Thyroid gland (tissue), 4 donors: ENCODE results near the gene GCC2. TPM values are rescaled to one million over a fixed set of nuclear protein-coding genes. Genes with fewer than 3 reads are reported as not detected.
A peak's percentile ranks its signal among the peaks of the same experiment; 100 is the strongest.

ENCODE experiments used
- DNase-seq, 2 donors: peaks; one replicate each; pipeline ENCODE4 v3.0.0-alpha.2; 2019
- H3K27ac ChIP-seq, 3 donors: fragments of 200-600 bp; sonication (generic); 1 replicate in 2 of 3; 2 replicates in 1 of 3; pipeline ENCODE4 v1.5.1; 2016 to 2019; ENCODE audit warnings: mild to moderate bottlenecking in 1 of 3, moderate library complexity in 1 of 3
- H3K27me3 ChIP-seq: fragments of 200-600 bp; sonication (generic); one replicate; pipeline ENCODE4 v1.5.1; 2019
- H3K36me3 ChIP-seq, 2 donors: fragments of 200-600 bp; sonication (generic); one replicate each; pipeline ENCODE4 v1.5.1; 2016 to 2019
- H3K4me1 ChIP-seq, 2 donors: fragments of 200-600 bp; sonication (generic); one replicate each; pipeline ENCODE4 v1.5.1; 2017 to 2019
- H3K4me3 ChIP-seq, 3 donors: fragments of 200-600 bp; sonication (generic); replicated peaks in 1 of 3; 1 replicate in 2 of 3; 2 replicates in 1 of 3; pipeline ENCODE4 v1.5.1; 2016; ENCODE audit warnings: mild to moderate bottlenecking in 1 of 3
- H3K9me3 ChIP-seq: fragments of 200-600 bp; sonication (generic); one replicate; pipeline ENCODE4 v1.5.1; 2017
- CTCF ChIP-seq, 6 experiments: fragments of 200-600 bp in 3 of 6; fragments of 450-650 bp in 3 of 6; sonication (generic) in 3 of 6; IDR thresholded peaks; one replicate each; pipeline ENCODE4 v1.5.1; 2016 to 2019; ENCODE audit warnings: antibody characterized with exemption in 6 of 6, mild to moderate bottlenecking in 2 of 6, inconsistent platforms in 1 of 6, moderate library complexity in 1 of 6
- POLR2A ChIP-seq, 2 donors: fragments of 450-650 bp; IDR thresholded peaks; one replicate each; pipeline ENCODE4 v1.6.1; 2017; ENCODE audit warnings: antibody characterized with exemption in 2 of 2, mild to moderate bottlenecking in 2 of 2, moderate library complexity in 1 of 2
- WGBS, 2 donors: methylation state at CpG; one replicate each; pipeline ENCODE4 v1.1.5; 2017; 5-methylcytosine and 5-hydroxymethylcytosine counted together
- intact Hi-C: fragments of 100-400 bp; cut with DNase I; formaldehyde crosslinking; loops from one replicate; pipeline ENCODE4 v1.15.1; 2023
- total RNA-seq, 4 donors: library from RNA; depleted of rRNA; stranded (reverse); fragments of >200 nt; gene quantifications; one replicate each; pipeline ENCODE4 v1.2.3, GENCODE V29; 2016

Gene GCC2
- total RNA-seq, 4 donors from 2014 or later, result 41.4 to 59.4 (median 54.0) TPM

- Histone ChIP-seq H3K9me3 (no peaks in the 10 kb centered on the region), H3K36me3 (no peaks in the 10 kb centered on the region), H3K27ac (no peak overlapping the region), H3K27me3 (no peaks in the 10 kb centered on the region), H3K4me3 (no peak overlapping the region), H3K4me1 (peaks cover 0 to 2% of the 10 kb centered on the region in 2 donors)
- WGBS, 2 donors, result 71 to 100% methylated on average over 1 of the region's 1 CpG
- TF ChIP-seq POLR2A (IDR thresholded peaks at IDR 0.05), result no peak
- TF ChIP-seq CTCF (IDR thresholded peaks at IDR 0.05), result no peak
- intact Hi-C loops, result loop anchor here (10.0 kb wide), 1 partner anchor 140 kb away; no protein-coding TSS in a partner anchor
- no peak for DNase-seq
Measured at GRCh38 chr2:108444941-108445840, 3.8 kb upstream of the GCC2 start.

- no peak overlapping the region for H3K4me3 ChIP-seq
- peaks cover 0 to 4% of the 10 kb centered on the region in 2 donors for H3K4me1 ChIP-seq
- TF ChIP-seq POLR2A (IDR thresholded peaks at IDR 0.05), result no peak
- TF ChIP-seq CTCF (IDR thresholded peaks at IDR 0.05), result no peak
- DNase-seq, result no peak
- WGBS, 2 donors, result 92 to 95% methylated on average over 2 of the region's 2 CpGs
- no peak overlapping the region for H3K27ac ChIP-seq
- H3K36me3 ChIP-seq, result peaks cover 0 to 3% of the 10 kb centered on the region in 2 donors
- no peaks in the 10 kb centered on the region for H3K27me3 ChIP-seq
- intact Hi-C loops, result loop anchor here (10.0 kb wide), 1 partner anchor 138 kb away; no protein-coding TSS in a partner anchor
- no peaks in the 10 kb centered on the region for H3K9me3 ChIP-seq
Measured at GRCh38 chr2:108446703-108447102, 2.3 kb upstream of the GCC2 start.

GRCh38 chr2:108447947-108448677 lies 894 bp upstream of the GCC2 start:
- no peaks in the 10 kb centered on the region for H3K27me3 ChIP-seq
- peaks cover 0 to 4% of the 10 kb centered on the region in 2 donors for H3K4me1 ChIP-seq
- H3K27ac ChIP-seq, result peak overlapping the region; percentile 83 to 95 (median 86)
- H3K9me3 ChIP-seq, result no peaks in the 10 kb centered on the region
- peak overlapping the region; percentile 68 to 74 (median 71) for H3K4me3 ChIP-seq
- intact Hi-C loops, result loop anchor here (10.0 kb wide), 1 partner anchor 137 kb away; no protein-coding TSS in a partner anchor
- WGBS, 2 donors, result 48 to 56% methylated on average over 17 to 23 of the region's 23 CpGs
- DNase-seq, result peak in 1 of 2 donors; percentile 31
- TF ChIP-seq CTCF (IDR thresholded peaks at IDR 0.05) (no peak), POLR2A (IDR thresholded peaks at IDR 0.05) (no peak)
- H3K36me3 ChIP-seq, result peaks cover 9 to 11% of the 10 kb centered on the region in 2 donors

GRCh38 chr2:108449410-108450130 lies 564 bp downstream of the GCC2 start:
- 1% methylated on average over 20 of the region's 20 CpGs for WGBS, 2 donors
- peak; percentile 10 to 11 for DNase-seq
- Histone ChIP-seq H3K4me1 (peaks cover 0 to 4% of the 10 kb centered on the region in 2 donors), H3K4me3 (peak overlapping the region; percentile 68 to 74 (median 71)), H3K9me3 (no peaks in the 10 kb centered on the region), H3K27me3 (no peaks in the 10 kb centered on the region), H3K27ac (peak overlapping the region; percentile 83 to 95 (median 86)), H3K36me3 (peaks cover 24% of the 10 kb centered on the region in 2 donors)
- TF ChIP-seq POLR2A (IDR thresholded peaks at IDR 0.05) (no peak), CTCF (IDR thresholded peaks at IDR 0.05) (no peak)
- intact Hi-C loops, result loop anchor here (10.0 kb wide), 1 partner anchor 135 kb away; no protein-coding TSS in a partner anchor
